Caco-2 (cell line): ENCODE data around the gene FBXW8. TPM values are rescaled to one million over a fixed set of nuclear protein-coding genes. Genes with fewer than 3 reads are reported as not detected.

Experiments used
- BruUV-seq: library from RNA; stranded (reverse); fragments of 400-500 nt; replicated peaks from 2 replicates; lab custom pipeline; 2021; lab: Mats Ljungman, UMichigan
- CTCF ChIA-PET: fragments of 300-600 bp; sonication (Branson Sonifier 250); formaldehyde crosslinking; loops from one replicate; lab custom pipeline; 2022; ENCODE audit warnings: antibody characterized with exemption; lab: Charles Lee
- POLR2A ChIA-PET: fragments of 300-600 bp; sonication (Branson Sonifier 250); formaldehyde crosslinking; loops from one replicate; lab custom pipeline; 2022; ENCODE audit warnings: antibody characterized with exemption; lab: Charles Lee
- DNase-seq, 2 experiments: peaks; one replicate each; pipeline versions ENCODE4 v3.0.0 to v3.0.0-alpha.2; 2020 to 2022
- H3K27me3 ChIP-seq: replicated peaks from 2 replicates; pipeline ENCODE4 v1.6.0; 2011; ENCODE audit warnings: low read length; ENCODE audit not compliant: control insufficient read depth, insufficient read depth
- H3K36me3 ChIP-seq: 2 replicates; pipeline ENCODE4 v1.5.1; 2011; ENCODE audit warnings: low read length; ENCODE audit not compliant: control insufficient read depth, insufficient read depth
- H3K4me1 ChIP-seq: fragments of 250-450 bp; sonication (Bioruptor Pico); 2 replicates; pipeline ENCODE4 v1.5.1; 2020; ENCODE audit warnings: mild to moderate bottlenecking
- H3K4me3 ChIP-seq: 2 replicates; pipeline ENCODE4 v1.5.1; 2011; ENCODE audit warnings: low read depth, mild to moderate bottlenecking, control low read depth, low read length
- H3K9me3 ChIP-seq: fragments of 250-450 bp; sonication (Bioruptor Pico); 2 replicates; pipeline ENCODE4 v1.5.1; 2020; ENCODE audit warnings: mild to moderate bottlenecking, moderate library complexity
- H3K27ac Mint-ChIP-seq: one replicate; pipeline ENCODE4 v1.8.0; 2022; ENCODE audit warnings: mixed read lengths; ENCODE audit not compliant: unreplicated experiment
- H3K27me3 Mint-ChIP-seq: one replicate; pipeline ENCODE4 v1.8.0; 2022; ENCODE audit warnings: mixed read lengths; ENCODE audit not compliant: insufficient read depth, unreplicated experiment
- H3K36me3 Mint-ChIP-seq: one replicate; pipeline ENCODE4 v1.8.0; 2022; ENCODE audit warnings: mild to moderate bottlenecking, mixed read lengths; ENCODE audit not compliant: insufficient read depth, unreplicated experiment
- H3K4me1 Mint-ChIP-seq: one replicate; pipeline ENCODE4 v1.8.0; 2022; ENCODE audit warnings: low read depth, mixed read lengths; ENCODE audit not compliant: unreplicated experiment
- H3K4me3 Mint-ChIP-seq: one replicate; pipeline ENCODE4 v1.8.0; 2022; ENCODE audit warnings: mild to moderate bottlenecking, moderate library complexity, mixed read lengths; ENCODE audit not compliant: unreplicated experiment
- H3K9me3 Mint-ChIP-seq: one replicate; pipeline ENCODE4 v1.8.0; 2022; ENCODE audit warnings: mixed read lengths; ENCODE audit not compliant: unreplicated experiment
- CTCF ChIP-seq, 2 experiments: fragments of 200-600 bp in 1 of 2; IDR thresholded peaks; 1 replicate in 1 of 2; 2 replicates in 1 of 2; pipeline versions ENCODE4 v1.5.1 to v1.8.0; 2011 to 2022; ENCODE audit warnings: antibody characterized with exemption in 1 of 2, control low read depth in 1 of 2, inconsistent platforms in 1 of 2, low read depth in 1 of 2, low read length in 1 of 2, mild to moderate bottlenecking in 1 of 2, moderate library complexity in 1 of 2; ENCODE audit not compliant: insufficient read depth in 1 of 2, severe bottlenecking in 1 of 2, unreplicated experiment in 1 of 2
- intact Hi-C: fragments of 100-400 bp; cut with micrococcal nuclease; formaldehyde crosslinking; loops from one replicate; pipeline ENCODE4 v1.10.0; 2022; ENCODE audit not compliant: unreplicated experiment
- total RNA-seq: library from RNA; stranded (reverse); gene quantifications from 2 replicates; pipeline ENCODE4 v1.2.3, GENCODE V29; 2022

Gene FBXW8
- total RNA-seq, 1 experiment from 2014 or later: 12.2 TPM

DNA sequence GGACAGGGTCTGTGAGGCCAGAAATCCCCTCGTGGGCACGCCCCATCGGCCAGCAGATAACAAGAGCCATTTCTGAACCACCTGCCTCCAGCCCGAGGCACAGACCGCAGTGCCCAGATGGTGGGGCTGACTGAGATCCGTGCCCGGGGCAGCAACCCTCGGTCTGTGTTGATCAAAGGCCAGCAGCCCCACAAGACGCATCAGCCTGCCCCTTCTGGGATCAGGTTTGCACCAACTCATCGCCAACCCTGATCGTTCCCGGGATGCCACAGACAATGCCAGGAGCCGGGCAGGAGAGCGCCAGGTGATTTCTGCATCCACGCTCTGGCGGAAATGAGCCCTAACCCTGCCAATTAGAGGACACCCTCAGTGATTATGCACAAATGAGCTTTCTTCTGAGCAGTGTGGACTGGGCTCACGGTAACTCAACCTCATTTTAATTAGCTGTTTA is 124.0 kb downstream of the FBXW8 start:
- no peaks in the 10 kb centered on the region for H3K27me3 ChIP-seq
- H3K4me3 ChIP-seq: no peak overlapping the region
- peaks cover 9% of the 10 kb centered on the region for H3K4me1 Mint-ChIP-seq
- no TSS peak for BruUV-seq
- TF ChIP-seq CTCF (IDR thresholded peaks at IDR 0.05; ENCODE audit: insufficient read depth in 1 of 2, low read depth in 1 of 2, low read length in 1 of 2, severe bottlenecking in 1 of 2, unreplicated experiment in 1 of 2): no peak
- intact Hi-C loops: no loop called here
- ChIA-PET CTCF (no interaction called here), POLR2A (no interaction called here)
- H3K27me3 Mint-ChIP-seq: no peaks in the 10 kb centered on the region
- peaks cover 26% of the 10 kb centered on the region for H3K4me1 ChIP-seq
- H3K9me3 ChIP-seq: no peaks in the 10 kb centered on the region
- H3K27ac Mint-ChIP-seq: no peak overlapping the region
- no peaks in the 10 kb centered on the region for H3K9me3 Mint-ChIP-seq
- no peak for DNase-seq
- peaks cover 17% of the 10 kb centered on the region for H3K36me3 Mint-ChIP-seq
- no peak overlapping the region for H3K4me3 Mint-ChIP-seq
- no peaks in the 10 kb centered on the region for H3K36me3 ChIP-seq

DNA sequence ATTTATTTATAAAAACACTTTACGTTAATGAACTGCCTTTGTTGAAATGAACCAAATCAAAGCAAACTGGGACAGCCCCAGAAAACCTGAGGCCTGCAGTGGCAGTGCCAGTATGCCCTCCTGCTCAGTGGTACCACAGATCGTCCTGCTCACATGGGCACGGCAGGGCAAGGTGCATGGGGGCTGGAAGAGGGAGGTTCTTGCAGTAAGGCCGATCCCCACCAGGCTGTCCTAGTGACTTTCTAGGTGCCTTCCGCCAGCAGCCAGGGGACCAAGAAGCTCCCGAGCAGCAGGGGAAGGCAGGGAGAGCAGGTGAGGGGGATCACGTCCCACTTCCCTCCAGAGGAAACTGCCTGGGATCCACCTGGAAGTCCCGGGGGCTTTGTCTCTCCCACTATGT is 124.5 kb downstream of the FBXW8 start:
- Mint-ChIP-seq H3K4me1 (peaks cover 11% of the 10 kb centered on the region), H3K27me3 (no peaks in the 10 kb centered on the region), H3K4me3 (no peak overlapping the region), H3K27ac (no peak overlapping the region), H3K36me3 (peaks cover 17% of the 10 kb centered on the region), H3K9me3 (no peaks in the 10 kb centered on the region)
- Histone ChIP-seq H3K36me3 (no peaks in the 10 kb centered on the region), H3K4me3 (no peak overlapping the region), H3K4me1 (peaks cover 26% of the 10 kb centered on the region), H3K27me3 (no peaks in the 10 kb centered on the region), H3K9me3 (no peaks in the 10 kb centered on the region)
- CTCF ChIA-PET: interaction anchor here (0.6 kb wide), 2 partner anchors 85 to 298 kb away, joined by 3 to 4 read pairs; no protein-coding TSS in a partner anchor
- no TSS peak for BruUV-seq
- DNase-seq: no peak
- intact Hi-C loops: no loop called here
- TF ChIP-seq CTCF (IDR thresholded peaks at IDR 0.05; ENCODE audit: insufficient read depth in 1 of 2, low read depth in 1 of 2, low read length in 1 of 2, severe bottlenecking in 1 of 2, unreplicated experiment in 1 of 2): no peak
- POLR2A ChIA-PET: no interaction called here

DNA sequence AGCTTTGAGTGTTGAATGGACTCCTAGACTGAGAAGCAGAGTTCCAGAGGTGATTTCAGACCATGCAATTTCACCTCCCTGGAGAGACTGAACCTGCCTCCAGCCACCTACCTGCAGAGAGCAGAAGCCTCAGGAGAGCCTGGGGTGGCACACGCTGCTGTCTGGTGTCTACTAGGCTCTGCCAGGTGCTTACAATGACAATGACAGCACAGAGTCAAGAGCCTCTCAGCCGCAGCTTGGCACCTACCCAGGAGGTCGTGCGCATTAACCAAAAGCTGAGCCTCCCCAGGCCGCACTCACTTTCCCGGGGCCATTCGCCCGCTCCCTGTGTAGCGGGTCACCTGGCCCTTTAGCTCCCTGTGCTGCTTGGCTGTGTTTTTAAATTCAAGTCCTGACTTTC is 125.3 kb downstream of the FBXW8 start:
- Mint-ChIP-seq H3K4me1 (peaks cover 18% of the 10 kb centered on the region), H3K27ac (no peak overlapping the region), H3K27me3 (no peaks in the 10 kb centered on the region), H3K9me3 (no peaks in the 10 kb centered on the region), H3K4me3 (no peak overlapping the region), H3K36me3 (peaks cover 17% of the 10 kb centered on the region)
- CTCF ChIA-PET: interaction anchor here (0.6 kb wide), 1 partner anchor 84 kb away, joined by 3 read pairs; no protein-coding TSS in a partner anchor
- H3K4me3 ChIP-seq: no peak overlapping the region
- H3K9me3 ChIP-seq: no peaks in the 10 kb centered on the region
- H3K4me1 ChIP-seq: peaks cover 26% of the 10 kb centered on the region
- intact Hi-C loops: no loop called here
- TF ChIP-seq CTCF (IDR thresholded peaks at IDR 0.05; ENCODE audit: insufficient read depth in 1 of 2, low read depth in 1 of 2, low read length in 1 of 2, severe bottlenecking in 1 of 2, unreplicated experiment in 1 of 2): no peak
- DNase-seq: no peak
- H3K36me3 ChIP-seq: no peaks in the 10 kb centered on the region
- POLR2A ChIA-PET: no interaction called here
- H3K27me3 ChIP-seq: no peaks in the 10 kb centered on the region
- BruUV-seq: no TSS peak
